Kidney epithelial cell (primary cell): ENCODE measurements around the gene VIPR1. TPM values are rescaled to one million over a fixed set of nuclear protein-coding genes. Genes with fewer than 3 reads are reported as not detected.

Experiments used
- DNase-seq: peaks from one replicate; pipeline ENCODE4 v3.0.0-alpha.2; 2010; ENCODE audit warnings: low read depth
- H3K27me3 ChIP-seq: 2 replicates; pipeline ENCODE4 v1.6.0; 2011; ENCODE audit warnings: low read length; ENCODE audit not compliant: control insufficient read depth, insufficient read depth
- H3K36me3 ChIP-seq: 2 replicates; pipeline ENCODE4 v1.5.1; 2011; ENCODE audit warnings: low read length; ENCODE audit not compliant: control insufficient read depth, insufficient read depth
- H3K4me3 ChIP-seq: 2 replicates; pipeline ENCODE4 v1.5.1; 2011; ENCODE audit warnings: low read depth, mild to moderate bottlenecking, control low read depth, low read length
- CTCF ChIP-seq: IDR thresholded peaks from 2 replicates; pipeline ENCODE4 v1.5.1; 2011; ENCODE audit warnings: mild to moderate bottlenecking, moderate library complexity, low read length, control low read depth, inconsistent platforms; ENCODE audit not compliant: insufficient read depth, poor library complexity, severe bottlenecking
- total RNA-seq: library from RNA; depleted of rRNA; stranded (reverse); fragments of >200 nt; gene quantifications from 2 replicates; pipeline ENCODE4 v1.2.3, GENCODE V29; 2015

The VIPR1 gene
- total RNA-seq, 1 donor from 2014 or later = 1.3 TPM

DNA sequence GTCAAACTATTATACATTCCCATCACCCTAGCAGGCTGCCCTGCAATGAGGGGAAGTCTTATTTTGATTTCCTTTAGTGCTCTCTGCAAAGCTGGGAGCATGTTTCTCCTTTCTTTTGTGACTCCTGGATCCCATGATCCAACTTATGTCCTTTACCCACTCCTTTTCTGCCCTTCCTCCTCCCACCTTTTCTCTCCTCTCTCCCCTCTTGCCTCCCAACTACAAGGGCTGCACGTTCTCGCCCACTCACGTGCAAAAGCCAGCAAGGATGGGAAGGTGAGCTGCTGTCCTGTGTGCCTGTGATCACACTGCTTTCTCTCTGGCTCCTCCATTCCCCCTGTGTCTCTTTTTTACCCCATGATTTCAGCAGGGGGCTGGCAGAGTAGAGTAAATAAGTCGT is 6.1 kb downstream of the VIPR1 start:
- Histone ChIP-seq H3K36me3 (no peaks in the 10 kb centered on the region), H3K4me3 (no peak overlapping the region), H3K27me3 (peaks cover 9% of the 10 kb centered on the region)
- TF ChIP-seq CTCF = no peak
- no peak for DNase-seq

DNA sequence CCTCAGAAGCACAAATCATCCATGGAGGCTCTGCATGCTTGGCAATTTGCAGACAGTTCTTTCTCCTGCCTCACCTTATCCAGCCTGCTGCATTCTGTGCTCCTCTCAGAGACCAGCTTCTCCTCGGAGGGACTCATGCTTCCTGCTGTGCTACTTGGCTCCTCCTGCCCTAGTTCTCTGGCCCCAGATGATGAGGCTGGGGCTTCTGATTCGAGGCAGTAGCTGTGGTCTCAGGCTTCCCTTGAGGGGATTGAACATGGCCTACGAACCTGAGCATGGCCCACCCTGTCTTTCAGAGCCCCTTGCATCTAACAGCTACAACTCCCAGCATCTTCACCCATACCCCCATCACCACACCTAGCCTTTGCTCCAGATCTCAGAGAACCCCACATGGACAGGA is 6.7 kb downstream of the VIPR1 start:
- no peaks in the 10 kb centered on the region for H3K36me3 ChIP-seq
- H3K4me3 ChIP-seq = no peak overlapping the region
- DNase-seq = no peak
- peaks cover 6% of the 10 kb centered on the region for H3K27me3 ChIP-seq
- no peak for TF ChIP-seq CTCF

- H3K36me3 ChIP-seq = no peaks in the 10 kb centered on the region
- DNase-seq = no peak
- TF ChIP-seq CTCF = no peak
- H3K27me3 ChIP-seq = peaks cover 5% of the 10 kb centered on the region
- no peak overlapping the region for H3K4me3 ChIP-seq
Observed at GRCh38 chr3:42510325-42510724, 7.9 kb downstream of the VIPR1 start.

- no peak overlapping the region for H3K4me3 ChIP-seq
- no peak for TF ChIP-seq CTCF
- DNase-seq = no peak
- no peaks in the 10 kb centered on the region for H3K36me3 ChIP-seq
- peaks cover 5% of the 10 kb centered on the region for H3K27me3 ChIP-seq
Observed at GRCh38 chr3:42511201-42511600, 8.8 kb downstream of the VIPR1 start.

GRCh38 chr3:42511736-42512135 is 9.3 kb downstream of the VIPR1 start:
- DNase-seq = no peak
- no peak for TF ChIP-seq CTCF
- Histone ChIP-seq H3K27me3 (peaks cover 5% of the 10 kb centered on the region), H3K36me3 (no peaks in the 10 kb centered on the region), H3K4me3 (no peak overlapping the region)

- Histone ChIP-seq H3K4me3 (no peak overlapping the region), H3K36me3 (no peaks in the 10 kb centered on the region), H3K27me3 (peaks cover 5% of the 10 kb centered on the region)
- no peak for TF ChIP-seq CTCF
- DNase-seq = no peak
Observed at GRCh38 chr3:42513121-42513520, 10.7 kb downstream of the VIPR1 start.
